HEK293T (cell line): ENCODE data around the gene SLC4A8.

Experiments
- BHLHE40 ChIP-seq: fragments of 450-650 bp; IDR thresholded peaks from 2 replicates; pipeline ENCODE4 v1.6.1; 2016; ENCODE audit warnings: mild to moderate bottlenecking, moderate library complexity, borderline replicate concordance
- CTBP1 ChIP-seq: fragments of 450-650 bp; IDR thresholded peaks from 2 replicates; pipeline ENCODE4 v1.6.1; 2016; ENCODE audit warnings: borderline replicate concordance
- ELF4 ChIP-seq: fragments of 450-650 bp; IDR thresholded peaks from 2 replicates; pipeline ENCODE4 v1.6.1; 2017; ENCODE audit warnings: antibody characterized with exemption
- FOXK2 ChIP-seq: fragments of 450-650 bp; IDR thresholded peaks from 2 replicates; pipeline ENCODE4 v1.6.1; 2016; ENCODE audit warnings: mild to moderate bottlenecking
- FOXM1 ChIP-seq: fragments of 450-650 bp; IDR thresholded peaks from 2 replicates; pipeline ENCODE4 v1.6.1; 2017; ENCODE audit warnings: mild to moderate bottlenecking, borderline replicate concordance
- L3MBTL2 ChIP-seq: fragments of 450-650 bp; conservative IDR thresholded peaks from 2 replicates; pipeline ENCODE4 v1.6.1; 2016; ENCODE audit warnings: mild to moderate bottlenecking
- SP1 ChIP-seq: fragments of 450-650 bp; IDR thresholded peaks from 2 replicates; pipeline ENCODE4 v1.6.1; 2017
- SUZ12 ChIP-seq: fragments of 450-650 bp; IDR thresholded peaks from 2 replicates; pipeline ENCODE4 v1.6.1; 2016; ENCODE audit warnings: mild to moderate bottlenecking
- TARDBP ChIP-seq: fragments of 450-650 bp; IDR thresholded peaks from 2 replicates; pipeline ENCODE4 v1.6.1; 2016

DNA sequence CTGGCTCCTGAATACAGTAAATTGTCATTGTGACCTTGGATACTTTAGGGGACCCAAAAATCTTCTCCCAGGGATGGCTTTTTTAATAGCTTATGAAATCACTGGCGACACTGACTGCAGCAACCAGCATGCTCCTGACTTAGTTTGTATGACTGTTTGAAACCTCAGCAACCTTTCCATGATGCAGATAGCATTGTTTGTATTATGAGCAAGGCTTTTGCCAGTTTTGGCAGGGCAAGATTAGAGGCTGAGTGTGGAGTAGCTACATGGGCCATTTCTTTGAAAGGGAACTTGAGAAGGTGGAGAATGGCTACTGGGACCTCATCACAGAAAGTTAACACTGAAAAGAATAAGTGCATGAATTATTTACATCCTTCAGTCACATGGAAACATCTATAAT, 50.9 kb downstream of the SLC4A8 start:
- TF ChIP-seq CTBP1 (no peak), BHLHE40 (no peak), L3MBTL2 (no peak), FOXM1 (no peak), SUZ12 (no peak), FOXK2 (no peak), SP1 (no peak), TARDBP (no peak), ELF4 (no peak)
